ENCODE results near the gene USP13.

- no peak for TF ChIP-seq CTCF (IDR thresholded peaks at IDR 0.05)
- TF ChIP-seq POLR2A (IDR thresholded peaks at IDR 0.05), result no peak
Measured at GRCh38 chr3:179745716-179746115, 92.9 kb downstream of the USP13 start.
